CD4-positive, alpha-beta T cell (primary cell): ENCODE results near the gene CDH18. TPM values are rescaled to one million over a fixed set of nuclear protein-coding genes. Genes with fewer than 3 reads are reported as not detected.

Experiments used
- ATAC-seq: fragments of 200-7000 bp; cut with Tn5 transposase; one replicate; pipeline ENCODE4 v1.10.0; 2022; ENCODE audit warnings: mild to moderate bottlenecking; ENCODE audit not compliant: poor library complexity
- CTCF ChIA-PET: fragments of 350-600 bp; sonication (Branson Sonifier 250); formaldehyde crosslinking; loops from one replicate; lab custom pipeline; 2021; ENCODE audit warnings: antibody characterized with exemption, inconsistent platforms; lab: Charles Lee
- POLR2A ChIA-PET: fragments of 350-600 bp; sonication (Branson Sonifier 250); formaldehyde crosslinking; loops from one replicate; lab custom pipeline; 2021; ENCODE audit warnings: antibody characterized with exemption, inconsistent platforms; lab: Charles Lee
- DNase-seq, 14 experiments: peaks; one replicate each; pipeline ENCODE4 v3.0.0-alpha.2; 2013 to 2020; ENCODE audit warnings: mixed read lengths in 2 of 14
- H3K27ac ChIP-seq, 2 donors: one replicate each; pipeline versions ENCODE4 v1.5.1 to v1.7.0; 2013; ENCODE audit warnings: low read length in 2 of 2, low read depth in 1 of 2, mild to moderate bottlenecking in 1 of 2
- H3K27me3 ChIP-seq, 2 experiments: 1 replicate in 1 of 2; 2 replicates in 1 of 2; pipeline versions ENCODE4 v1.6.1 to v1.7.0; 2013; ENCODE audit warnings: low read length in 2 of 2, control low read depth in 1 of 2, mild to moderate bottlenecking in 1 of 2, moderate library complexity in 1 of 2; ENCODE audit not compliant: insufficient read depth in 2 of 2, control insufficient read depth in 1 of 2
- H3K36me3 ChIP-seq: one replicate; pipeline ENCODE4 v1.6.1; 2013; ENCODE audit warnings: low read length, control low read depth; ENCODE audit not compliant: insufficient read depth
- H3K4me1 ChIP-seq: one replicate; pipeline ENCODE4 v1.6.1; 2013; ENCODE audit warnings: low read length, control low read depth; ENCODE audit not compliant: insufficient read depth
- H3K4me3 ChIP-seq: one replicate; pipeline ENCODE4 v1.5.1; 2013; ENCODE audit warnings: mild to moderate bottlenecking, low read length, moderate library complexity
- H3K9me3 ChIP-seq, 2 experiments: 1 replicate in 1 of 2; 2 replicates in 1 of 2; pipeline versions ENCODE4 v1.6.1 to v1.7.0; 2013; ENCODE audit warnings: low read length in 2 of 2, mild to moderate bottlenecking in 2 of 2, control low read depth in 1 of 2, moderate library complexity in 1 of 2; ENCODE audit not compliant: control insufficient read depth in 1 of 2, insufficient read depth in 1 of 2
- H3K27ac Mint-ChIP-seq: one replicate; pipeline ENCODE4 v1.8.0; 2020; ENCODE audit warnings: mixed read lengths
- H3K27me3 Mint-ChIP-seq: one replicate; pipeline ENCODE4 v1.8.0; 2021; ENCODE audit warnings: mixed read lengths
- H3K36me3 Mint-ChIP-seq: one replicate; pipeline ENCODE4 v1.8.0; 2021; ENCODE audit warnings: low read depth, mixed read lengths
- H3K4me1 Mint-ChIP-seq: one replicate; pipeline ENCODE4 v1.8.0; 2021; ENCODE audit warnings: low read depth, mixed read lengths
- H3K4me3 Mint-ChIP-seq: one replicate; pipeline ENCODE4 v1.8.0; 2020; ENCODE audit warnings: mild to moderate bottlenecking, mixed read lengths
- H3K9me3 Mint-ChIP-seq: one replicate; pipeline ENCODE4 v1.8.0; 2020; ENCODE audit warnings: mixed read lengths
- CTCF ChIP-seq: fragments of 200-600 bp; IDR thresholded peaks from one replicate; pipeline ENCODE4 v1.8.0; 2022; ENCODE audit warnings: antibody characterized with exemption, mild to moderate bottlenecking
- intact Hi-C, 2 experiments: fragments of 100-400 bp; cut with DNase I in 1 of 2; cut with micrococcal nuclease in 1 of 2; formaldehyde crosslinking; loops; one replicate each; pipeline versions ENCODE4 v1.15.1 to v1.9.0; 2023 to 2025; cut with DNase I, micrococcal nuclease
- total RNA-seq, 174 experiments: library from RNA in 2 of 174; stranded (reverse) in 2 of 174; gene quantifications; one replicate each; pipeline ENCODE4 v1.2.3 and lab custom pipeline; 2021 to 2026

The CDH18 gene
- total RNA-seq, 2 experiments from 2014 or later: not detected

- peaks cover 22% of the 10 kb centered on the region for H3K9me3 Mint-ChIP-seq
- H3K36me3 ChIP-seq: no peaks in the 10 kb centered on the region
- CTCF ChIA-PET: no interaction called here
- H3K27ac ChIP-seq: no peak overlapping the region
- no peaks in the 10 kb centered on the region for H3K36me3 Mint-ChIP-seq
- ATAC-seq: no peak
- H3K9me3 ChIP-seq: peaks cover 0 to 15% of the 10 kb centered on the region in 2 experiments
- POLR2A ChIA-PET: no interaction called here
- H3K27ac Mint-ChIP-seq: no peak overlapping the region
- H3K4me1 ChIP-seq: no peaks in the 10 kb centered on the region
- no peaks in the 10 kb centered on the region for H3K27me3 Mint-ChIP-seq
- no peak for TF ChIP-seq CTCF
- DNase-seq: no peak
- H3K4me3 ChIP-seq: no peak overlapping the region
- H3K4me3 Mint-ChIP-seq: no peak overlapping the region
- no peaks in the 10 kb centered on the region for H3K4me1 Mint-ChIP-seq
- intact Hi-C loops: no loop called here
- no peaks in the 10 kb centered on the region for H3K27me3 ChIP-seq
Observed at GRCh38 chr5:19734776-19735175, 253.2 kb downstream of the CDH18 start.

DNA sequence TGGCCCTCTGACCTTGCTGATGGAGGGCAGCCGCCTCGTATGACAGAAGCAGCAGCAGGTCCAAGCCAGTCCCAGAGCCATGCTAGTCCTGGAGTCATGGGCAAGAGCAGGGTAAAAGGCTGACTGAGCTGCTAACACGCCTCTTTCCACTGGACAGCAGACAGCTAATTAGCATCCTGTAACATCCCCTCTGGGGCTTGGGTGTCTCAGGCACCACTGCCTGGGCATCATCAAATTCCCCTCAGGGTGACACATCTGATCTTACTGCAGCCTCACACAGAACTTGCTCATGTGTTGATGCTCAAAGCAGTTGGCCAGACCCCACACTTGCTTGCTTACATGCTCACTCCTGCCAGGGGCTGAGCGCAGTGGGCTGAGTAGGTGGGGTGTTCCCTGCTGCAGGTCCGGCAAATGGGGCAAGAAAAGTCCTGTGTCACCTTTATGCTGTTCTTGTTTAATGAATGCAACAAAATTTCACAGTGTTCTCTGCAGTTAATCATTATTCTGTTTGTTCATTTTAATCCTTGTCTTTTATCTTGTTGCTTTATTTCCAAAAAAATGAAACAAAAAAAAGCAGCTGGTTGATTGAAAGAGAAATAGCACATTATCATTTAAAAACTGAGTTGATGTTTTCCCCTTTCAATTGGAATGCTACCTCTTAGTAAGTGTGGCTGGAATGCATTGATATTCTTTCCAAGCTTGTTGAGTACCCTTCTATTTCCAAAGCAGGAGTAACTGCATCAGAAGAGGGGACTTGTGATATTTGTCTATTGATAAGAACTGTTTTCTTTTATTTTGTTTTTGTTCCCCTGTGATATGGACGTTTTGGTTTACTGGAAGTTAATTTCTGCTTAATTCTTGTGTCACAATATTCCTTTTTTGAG, 254.1 kb downstream of the CDH18 start:
- H3K4me3 ChIP-seq: no peak overlapping the region
- CTCF ChIA-PET: no interaction called here
- no peaks in the 10 kb centered on the region for H3K27me3 ChIP-seq
- DNase-seq (no peak), ATAC-seq (no peak)
- H3K4me3 Mint-ChIP-seq: no peak overlapping the region
- no peak overlapping the region for H3K27ac ChIP-seq
- H3K27me3 Mint-ChIP-seq: no peaks in the 10 kb centered on the region
- no peaks in the 10 kb centered on the region for H3K36me3 Mint-ChIP-seq
- H3K36me3 ChIP-seq: no peaks in the 10 kb centered on the region
- peaks cover 18% of the 10 kb centered on the region for H3K9me3 Mint-ChIP-seq
- intact Hi-C loops: no loop called here
- POLR2A ChIA-PET: no interaction called here
- TF ChIP-seq CTCF: no peak
- no peak overlapping the region for H3K27ac Mint-ChIP-seq
- H3K4me1 ChIP-seq: no peaks in the 10 kb centered on the region
- H3K4me1 Mint-ChIP-seq: no peaks in the 10 kb centered on the region
- peaks cover 0 to 15% of the 10 kb centered on the region in 2 experiments for H3K9me3 ChIP-seq

GRCh38 chr5:19728571-19728970, 259.4 kb downstream of the CDH18 start:
- ChIA-PET CTCF (no interaction called here), POLR2A (no interaction called here)
- Histone ChIP-seq H3K36me3 (no peaks in the 10 kb centered on the region), H3K27me3 (no peaks in the 10 kb centered on the region), H3K4me3 (no peak overlapping the region), H3K27ac (no peak overlapping the region), H3K4me1 (no peaks in the 10 kb centered on the region), H3K9me3 (peaks cover 0 to 18% of the 10 kb centered on the region in 2 experiments)
- Mint-ChIP-seq H3K36me3 (no peaks in the 10 kb centered on the region), H3K4me3 (no peak overlapping the region), H3K27ac (no peak overlapping the region), H3K9me3 (peaks cover 11% of the 10 kb centered on the region), H3K4me1 (no peaks in the 10 kb centered on the region), H3K27me3 (no peaks in the 10 kb centered on the region)
- TF ChIP-seq CTCF: no peak
- DNase-seq (no peak), ATAC-seq (no peak)
- intact Hi-C loops: no loop called here
